ENCODE results near the gene SPACA4.

SPACA4 gene

GRCh38 chr19:48596679-48597465, 9.7 kb upstream of the SPACA4 start:
- DNase-seq (ENCODE audit: low spot score): peak; percentile 58

GRCh38 chr19:48598996-48599700, 7.4 kb upstream of the SPACA4 start:
- no peak for DNase-seq (ENCODE audit: low spot score)

- DNase-seq (ENCODE audit: low spot score): no peak
Observed at GRCh38 chr19:48600679-48601417, 5.7 kb upstream of the SPACA4 start.

GRCh38 chr19:48603001-48603400, 3.5 kb upstream of the SPACA4 start:
- no peak for DNase-seq (ENCODE audit: low spot score)

- no peak for DNase-seq (ENCODE audit: low spot score)
Observed at GRCh38 chr19:48603449-48603848, 3.1 kb upstream of the SPACA4 start.

- DNase-seq (ENCODE audit: low spot score): no peak
Observed at GRCh38 chr19:48603850-48604249, 2.7 kb upstream of the SPACA4 start.

GRCh38 chr19:48607359-48607755, 815 bp downstream of the SPACA4 start:
- no peak for DNase-seq (ENCODE audit: low spot score)

GRCh38 chr19:48608798-48609263, 2.3 kb downstream of the SPACA4 start:
- DNase-seq (ENCODE audit: low spot score): peak; percentile 62

- no peak for DNase-seq (ENCODE audit: low spot score)
Observed at GRCh38 chr19:48609571-48610108, 3.1 kb downstream of the SPACA4 start.

GRCh38 chr19:48611872-48612271, 5.3 kb downstream of the SPACA4 start:
- DNase-seq (ENCODE audit: low spot score): no peak

GRCh38 chr19:48613024-48613851, 6.7 kb downstream of the SPACA4 start:
- no peak for DNase-seq (ENCODE audit: low spot score)

GRCh38 chr19:48613852-48614435, 7.4 kb downstream of the SPACA4 start:
- no peak for DNase-seq (ENCODE audit: low spot score)

- no peak for DNase-seq (ENCODE audit: low spot score)
Observed at GRCh38 chr19:48614436-48615230, 8.1 kb downstream of the SPACA4 start, which contains the start of gene FAM83E. Gene FAM83E (minus strand): TSS chr19:48615076. CDS start chr19:48613372, 1,704 bp downstream.

GRCh38 chr19:48615231-48616040, 8.9 kb downstream of the SPACA4 start:
- no peak for DNase-seq (ENCODE audit: low spot score)

- DNase-seq (ENCODE audit: low spot score): no peak
Observed at GRCh38 chr19:48616041-48616436, 9.5 kb downstream of the SPACA4 start.

- no peak for DNase-seq (ENCODE audit: low spot score)
Observed at GRCh38 chr19:48616491-48617056, 10.0 kb downstream of the SPACA4 start.

GRCh38 chr19:48617146-48617937, 10.8 kb downstream of the SPACA4 start:
- no peak for DNase-seq (ENCODE audit: low spot score)

GRCh38 chr19:48618278-48618915, 11.9 kb downstream of the SPACA4 start:
- DNase-seq (ENCODE audit: low spot score): no peak
